OCI-LY3 (cell line): Measurements from ENCODE around the gene C1QTNF5.

Experiments used
- H2AFZ ChIP-seq: fragments of 200-600, 300-600 bp; shearing (Covaris generic); 2 replicates; pipeline ENCODE4 v1.6.0; 2014; ENCODE audit warnings: antibody characterized with exemption, low read depth, low read length
- H3K27ac ChIP-seq: fragments of 200-600, 300-600 bp; sonication (generic); 2 replicates; pipeline ENCODE4 v1.5.1; 2014; ENCODE audit warnings: mild to moderate bottlenecking, low read length, moderate library complexity, mixed read lengths
- H3K27me3 ChIP-seq: fragments of 200-600, 300-600 bp; sonication (generic); 2 replicates; pipeline ENCODE4 v1.6.1; 2014; ENCODE audit warnings: low read depth, low read length, mixed read lengths
- H3K36me3 ChIP-seq: fragments of 200-600, 300-600 bp; sonication (generic); replicated peaks from 2 replicates; pipeline ENCODE3; 2014; ENCODE audit warnings: low read depth, low read length, mixed read lengths
- H3K4me1 ChIP-seq: fragments of 300-600, 200-600 bp; sonication (generic); 2 replicates; pipeline ENCODE4 v1.6.1; 2014; ENCODE audit warnings: low read length, mixed read lengths
- H3K4me2 ChIP-seq: fragments of 200-600, 300-600 bp; sonication (generic); 2 replicates; pipeline ENCODE4 v1.6.1; 2014; ENCODE audit warnings: low read length, mixed read lengths
- H3K4me3 ChIP-seq: fragments of 300-600, 200-600 bp; sonication (generic); 2 replicates; pipeline ENCODE4 v1.5.1; 2014; ENCODE audit warnings: antibody characterized with exemption, mild to moderate bottlenecking, low read length, moderate library complexity
- H3K79me2 ChIP-seq: fragments of 300-600, 200-600 bp; shearing (Covaris generic); 2 replicates; pipeline ENCODE4 v1.6.1; 2014; ENCODE audit warnings: mild to moderate bottlenecking, low read length, mixed read lengths
- H3K9ac ChIP-seq: fragments of 300-600, 200-600 bp; shearing (Covaris generic); 2 replicates; pipeline ENCODE4 v1.6.0; 2014; ENCODE audit warnings: mild to moderate bottlenecking, low read length, moderate library complexity
- H3K9me3 ChIP-seq: fragments of 200-600, 300-600 bp; shearing (Covaris generic); 2 replicates; pipeline ENCODE4 v1.6.1; 2014; ENCODE audit warnings: low read length, mixed read lengths; ENCODE audit not compliant: insufficient read depth
- H4K20me1 ChIP-seq: fragments of 200-600, 300-600 bp; sonication (generic); 2 replicates; pipeline ENCODE4 v1.6.1; 2016; ENCODE audit warnings: low read length, mixed read lengths; ENCODE audit not compliant: insufficient read depth
- CTCF ChIP-seq: fragments of 200-600, 300-600 bp; sonication (generic); IDR thresholded peaks from 2 replicates; pipeline ENCODE4 v1.5.1; 2014; ENCODE audit warnings: antibody characterized with exemption, low read length, low read depth
- EZH2phosphoT487 ChIP-seq: fragments of 200-600 bp; shearing (Covaris generic); IDR thresholded peaks from 2 replicates; pipeline ENCODE4 v1.6.1; 2018; ENCODE audit warnings: antibody characterized with exemption, mixed run types, low read depth

The C1QTNF5 gene

GRCh38 chr11:119355091-119355843 is 14.6 kb upstream of the C1QTNF5 start:
- H3K4me2 ChIP-seq: no peak overlapping the region

GRCh38 chr11:119352857-119353260 is 12.2 kb upstream of the C1QTNF5 start:
- no peaks in the 10 kb centered on the region for H4K20me1 ChIP-seq
- no peak overlapping the region for H2AFZ ChIP-seq
- no peaks in the 10 kb centered on the region for H3K36me3 ChIP-seq
- no peak overlapping the region for H3K4me2 ChIP-seq
- H3K9ac ChIP-seq: no peak overlapping the region
- no peaks in the 10 kb centered on the region for H3K79me2 ChIP-seq
- no peak overlapping the region for H3K4me3 ChIP-seq
- H3K9me3 ChIP-seq: no peaks in the 10 kb centered on the region
- TF ChIP-seq CTCF: no peak
- TF ChIP-seq EZH2phosphoT487: no peak
- 0 out of 2 replicates have a peak, but pooled peaks cover 4% of the 10 kb centered on the region for H3K4me1 ChIP-seq
- no peak overlapping the region for H3K27ac ChIP-seq
- peaks cover 25% of the 10 kb centered on the region for H3K27me3 ChIP-seq

More at GRCh38 chr11:119355091-119355843, 14.6 kb upstream of the C1QTNF5 start:
- no peak for TF ChIP-seq EZH2phosphoT487
- no peak for TF ChIP-seq CTCF
- Histone ChIP-seq H3K79me2 (no peaks in the 10 kb centered on the region), H3K27me3 (peaks cover 25% of the 10 kb centered on the region), H3K9me3 (no peaks in the 10 kb centered on the region), H3K4me3 (no peak overlapping the region), H3K4me1 (peaks cover 13% of the 10 kb centered on the region), H2AFZ (no peak overlapping the region), H4K20me1 (no peaks in the 10 kb centered on the region), H3K9ac (no peak overlapping the region), H3K27ac (no peak overlapping the region), H3K36me3 (no peaks in the 10 kb centered on the region)

- Histone ChIP-seq H3K27me3 (peaks cover 26% of the 10 kb centered on the region), H3K9ac (no peak overlapping the region), H3K4me2 (no peak overlapping the region), H3K9me3 (no peaks in the 10 kb centered on the region), H3K36me3 (no peaks in the 10 kb centered on the region), H2AFZ (no peak overlapping the region), H3K27ac (no peak overlapping the region), H3K4me1 (0 out of 2 replicates have a peak, but pooled peaks cover 4% of the 10 kb centered on the region), H4K20me1 (no peaks in the 10 kb centered on the region), H3K4me3 (no peak overlapping the region), H3K79me2 (no peaks in the 10 kb centered on the region)
- TF ChIP-seq CTCF: no peak
- no peak for TF ChIP-seq EZH2phosphoT487
These were observed 10.5 kb upstream of the C1QTNF5 start for GRCh38 chr11:119351232-119351631.

- no peaks in the 10 kb centered on the region for H3K79me2 ChIP-seq
- no peaks in the 10 kb centered on the region for H4K20me1 ChIP-seq
- H2AFZ ChIP-seq: no peak overlapping the region
- H3K4me3 ChIP-seq: no peak overlapping the region
- H3K9ac ChIP-seq: no peak overlapping the region
- TF ChIP-seq CTCF (no peak), EZH2phosphoT487 (no peak)
- no peaks in the 10 kb centered on the region for H3K4me1 ChIP-seq
- peaks cover 28% of the 10 kb centered on the region for H3K27me3 ChIP-seq
- H3K36me3 ChIP-seq: no peaks in the 10 kb centered on the region
- no peak overlapping the region for H3K27ac ChIP-seq
- no peaks in the 10 kb centered on the region for H3K9me3 ChIP-seq
- H3K4me2 ChIP-seq: no peak overlapping the region
These were observed 9.6 kb upstream of the C1QTNF5 start for GRCh38 chr11:119350302-119350701.
